Neural cell (in vitro differentiated cells): ENCODE results near the gene TBC1D19.

Experiments
- EP300 ChIP-seq: fragments of 450-650 bp; conservative IDR thresholded peaks from 2 replicates; pipeline ENCODE4 v1.6.1; 2014; ENCODE audit warnings: antibody characterized with exemption, mild to moderate bottlenecking, moderate library complexity; ENCODE audit not compliant: poor library complexity, severe bottlenecking
- EZH2 ChIP-seq: fragments of 200-600, 300-800 bp; shearing (Covaris generic), sonication (generic); IDR thresholded peaks from 2 replicates; pipeline ENCODE4 v1.6.1; 2014; ENCODE audit warnings: antibody characterized with exemption, low read length, borderline replicate concordance, mild to moderate bottlenecking; ENCODE audit not compliant: insufficient read depth, poor library complexity, severe bottlenecking
- MXI1 ChIP-seq: fragments of 450-650 bp; conservative IDR thresholded peaks from 2 replicates; pipeline ENCODE4 v1.6.1; 2014; ENCODE audit warnings: antibody characterized with exemption, mild to moderate bottlenecking; ENCODE audit not compliant: poor library complexity, severe bottlenecking
- POLR2AphosphoS5 ChIP-seq: IDR thresholded peaks from 2 replicates; pipeline ENCODE4 v1.6.1; 2012
- RAD21 ChIP-seq: fragments of 450-650 bp; conservative IDR thresholded peaks from 2 replicates; pipeline ENCODE4 v1.6.1; 2014; ENCODE audit warnings: antibody characterized with exemption, mild to moderate bottlenecking, moderate library complexity
- SMC3 ChIP-seq: fragments of 450-650 bp; conservative IDR thresholded peaks from 2 replicates; pipeline ENCODE4 v1.6.1; 2014; ENCODE audit warnings: antibody characterized with exemption, mild to moderate bottlenecking, moderate library complexity; ENCODE audit not compliant: poor library complexity
- TAF1 ChIP-seq: IDR thresholded peaks from 2 replicates; pipeline ENCODE4 v1.6.1; 2012; ENCODE audit warnings: low read depth
- TF ChIP-seq, protein P1 (sequence below): fragments of 450-650 bp; IDR thresholded peaks from 2 replicates; pipeline ENCODE4 v1.5.1; 2014; ENCODE audit warnings: antibody characterized with exemption, mild to moderate bottlenecking, moderate library complexity; ENCODE audit not compliant: poor library complexity, severe bottlenecking
- TF ChIP-seq, protein P2 (sequence below): IDR thresholded peaks from 2 replicates; pipeline ENCODE4 v1.6.1; 2012; ENCODE audit warnings: borderline replicate concordance

DNA sequence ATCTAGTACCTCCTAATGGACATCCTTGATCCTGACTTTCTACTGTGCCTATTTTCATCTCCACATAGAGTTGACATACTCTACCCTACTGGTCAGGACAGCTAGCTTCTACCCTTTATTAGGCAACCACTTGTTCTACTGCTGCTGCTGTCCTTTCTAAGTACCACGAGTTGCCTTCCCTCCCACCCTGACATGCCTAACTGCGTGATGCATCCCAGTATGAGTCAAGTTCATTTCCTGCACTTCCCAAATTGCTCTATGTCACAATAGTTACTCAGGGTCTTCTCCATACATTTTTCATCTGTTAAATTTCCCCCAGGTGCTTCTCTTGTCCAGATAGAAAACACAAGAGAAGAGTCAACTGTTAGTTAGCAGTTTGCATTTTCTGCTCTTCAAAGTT, 133.4 kb downstream of the TBC1D19 start:
- TF ChIP-seq, protein P1, sequence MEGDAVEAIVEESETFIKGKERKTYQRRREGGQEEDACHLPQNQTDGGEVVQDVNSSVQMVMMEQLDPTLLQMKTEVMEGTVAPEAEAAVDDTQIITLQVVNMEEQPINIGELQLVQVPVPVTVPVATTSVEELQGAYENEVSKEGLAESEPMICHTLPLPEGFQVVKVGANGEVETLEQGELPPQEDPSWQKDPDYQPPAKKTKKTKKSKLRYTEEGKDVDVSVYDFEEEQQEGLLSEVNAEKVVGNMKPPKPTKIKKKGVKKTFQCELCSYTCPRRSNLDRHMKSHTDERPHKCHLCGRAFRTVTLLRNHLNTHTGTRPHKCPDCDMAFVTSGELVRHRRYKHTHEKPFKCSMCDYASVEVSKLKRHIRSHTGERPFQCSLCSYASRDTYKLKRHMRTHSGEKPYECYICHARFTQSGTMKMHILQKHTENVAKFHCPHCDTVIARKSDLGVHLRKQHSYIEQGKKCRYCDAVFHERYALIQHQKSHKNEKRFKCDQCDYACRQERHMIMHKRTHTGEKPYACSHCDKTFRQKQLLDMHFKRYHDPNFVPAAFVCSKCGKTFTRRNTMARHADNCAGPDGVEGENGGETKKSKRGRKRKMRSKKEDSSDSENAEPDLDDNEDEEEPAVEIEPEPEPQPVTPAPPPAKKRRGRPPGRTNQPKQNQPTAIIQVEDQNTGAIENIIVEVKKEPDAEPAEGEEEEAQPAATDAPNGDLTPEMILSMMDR, result no peak
- TF ChIP-seq, protein P2, sequence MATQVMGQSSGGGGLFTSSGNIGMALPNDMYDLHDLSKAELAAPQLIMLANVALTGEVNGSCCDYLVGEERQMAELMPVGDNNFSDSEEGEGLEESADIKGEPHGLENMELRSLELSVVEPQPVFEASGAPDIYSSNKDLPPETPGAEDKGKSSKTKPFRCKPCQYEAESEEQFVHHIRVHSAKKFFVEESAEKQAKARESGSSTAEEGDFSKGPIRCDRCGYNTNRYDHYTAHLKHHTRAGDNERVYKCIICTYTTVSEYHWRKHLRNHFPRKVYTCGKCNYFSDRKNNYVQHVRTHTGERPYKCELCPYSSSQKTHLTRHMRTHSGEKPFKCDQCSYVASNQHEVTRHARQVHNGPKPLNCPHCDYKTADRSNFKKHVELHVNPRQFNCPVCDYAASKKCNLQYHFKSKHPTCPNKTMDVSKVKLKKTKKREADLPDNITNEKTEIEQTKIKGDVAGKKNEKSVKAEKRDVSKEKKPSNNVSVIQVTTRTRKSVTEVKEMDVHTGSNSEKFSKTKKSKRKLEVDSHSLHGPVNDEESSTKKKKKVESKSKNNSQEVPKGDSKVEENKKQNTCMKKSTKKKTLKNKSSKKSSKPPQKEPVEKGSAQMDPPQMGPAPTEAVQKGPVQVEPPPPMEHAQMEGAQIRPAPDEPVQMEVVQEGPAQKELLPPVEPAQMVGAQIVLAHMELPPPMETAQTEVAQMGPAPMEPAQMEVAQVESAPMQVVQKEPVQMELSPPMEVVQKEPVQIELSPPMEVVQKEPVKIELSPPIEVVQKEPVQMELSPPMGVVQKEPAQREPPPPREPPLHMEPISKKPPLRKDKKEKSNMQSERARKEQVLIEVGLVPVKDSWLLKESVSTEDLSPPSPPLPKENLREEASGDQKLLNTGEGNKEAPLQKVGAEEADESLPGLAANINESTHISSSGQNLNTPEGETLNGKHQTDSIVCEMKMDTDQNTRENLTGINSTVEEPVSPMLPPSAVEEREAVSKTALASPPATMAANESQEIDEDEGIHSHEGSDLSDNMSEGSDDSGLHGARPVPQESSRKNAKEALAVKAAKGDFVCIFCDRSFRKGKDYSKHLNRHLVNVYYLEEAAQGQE, result no peak
- TF ChIP-seq POLR2AphosphoS5 (no peak), EP300 (no peak), EZH2 (no peak), RAD21 (no peak), SMC3 (no peak), MXI1 (no peak), TAF1 (no peak)
